ENCODE data around the gene FTCD. TPM values are rescaled to one million over a fixed set of nuclear protein-coding genes. Genes with fewer than 3 reads are reported as not detected.
A peak's percentile ranks its signal among the peaks of the same experiment; 100 is the strongest.
"Not testable (repeated sequence)": the region's sequence is repeated elsewhere in the genome, so short reads cannot be mapped to it uniquely, and the experiment has no call there.

Gene FTCD
- total RNA-seq, 8 experiments from 2014 or later = 0.29 to 4.0 (median 1.1) TPM; not detected in 3

GRCh38 chr21:46115441-46116188 is 39.8 kb downstream of the FTCD start:
- 60 to 100% (median 98%) methylated on average over 1 to 9 of the region's 17 CpGs; no CpG with 5 or more reads in 3 of the 10 experiments for WGBS, 10 experiments
- in situ Hi-C loops (cut with MboI; ENCODE audit: low pct_unique_long_range_greater_than_20kb in 2 of 9, low sequenced_read_pairs in 9 of 9, unreplicated experiment in 9 of 9) = loop anchor here in 1 of 9 experiments (10.0 kb wide), 1 partner anchor 141 kb away; no protein-coding TSS in a partner anchor
- no peak for ATAC-seq (replicated peaks in 6 of 8)
- no peak overlapping the region for H3K4me3 ChIP-seq
- no peak overlapping the region for H3K27ac ChIP-seq
- no peaks in the 10 kb centered on the region for H3K4me1 ChIP-seq (replicated peaks in 1 of 2)

GRCh38 chr21:46114963-46115362 is 40.4 kb downstream of the FTCD start:
- no peak for ATAC-seq (replicated peaks in 6 of 8)
- 80 to 100% (median 90%) methylated on average over 1 to 3 of the region's 4 CpGs; no CpG with 5 or more reads in 4 of the 10 experiments for WGBS, 10 experiments
- Histone ChIP-seq H3K4me1 (replicated peaks in 1 of 2) (no peaks in the 10 kb centered on the region), H3K27ac (no peak overlapping the region), H3K4me3 (no peak overlapping the region)
- in situ Hi-C loops (cut with MboI; ENCODE audit: low pct_unique_long_range_greater_than_20kb in 2 of 9, low sequenced_read_pairs in 9 of 9, unreplicated experiment in 9 of 9) = loop anchor here in 1 of 9 experiments (10.0 kb wide), 1 partner anchor 140 kb away; no protein-coding TSS in a partner anchor

- 20 to 100% (median 93%) methylated on average over 1 to 6 of the region's 16 CpGs; no CpG with 5 or more reads in 2 of the 10 experiments for WGBS, 10 experiments
- no peak overlapping the region for H3K27ac ChIP-seq
- no peak overlapping the region for H3K4me3 ChIP-seq
- no peak for ATAC-seq (replicated peaks in 6 of 8)
- no peaks in the 10 kb centered on the region for H3K4me1 ChIP-seq (replicated peaks in 1 of 2)
- in situ Hi-C loops (cut with MboI; ENCODE audit: low pct_unique_long_range_greater_than_20kb in 2 of 9, low sequenced_read_pairs in 9 of 9, unreplicated experiment in 9 of 9) = loop anchor here in 1 of 9 experiments (10.0 kb wide), 1 partner anchor 139 kb away; no protein-coding TSS in a partner anchor
These were observed 41.7 kb downstream of the FTCD start for GRCh38 chr21:46113497-46114176.

GRCh38 chr21:46112725-46113215 is 42.6 kb downstream of the FTCD start:
- no peak for ATAC-seq (replicated peaks in 6 of 8)
- WGBS, 10 experiments = 87 to 100% (median 95%) methylated on average over 1 to 8 of the region's 20 CpGs; no CpG with 5 or more reads in 6 of the 10 experiments
- no peak overlapping the region for H3K4me3 ChIP-seq
- no peak overlapping the region for H3K27ac ChIP-seq
- H3K4me1 ChIP-seq (replicated peaks in 1 of 2) = no peaks in the 10 kb centered on the region
- in situ Hi-C loops (cut with MboI; ENCODE audit: low pct_unique_long_range_greater_than_20kb in 2 of 9, low sequenced_read_pairs in 9 of 9, unreplicated experiment in 9 of 9) = loop anchor here in 1 of 9 experiments (10.0 kb wide), 1 partner anchor 138 kb away; no protein-coding TSS in a partner anchor

GRCh38 chr21:46111857-46112724 is 43.3 kb downstream of the FTCD start:
- WGBS, 10 experiments = 94 to 100% (median 97%) methylated on average over 1 to 9 of the region's 69 CpGs; no CpG with 5 or more reads in 6 of the 10 experiments
- H3K4me3 ChIP-seq = no peak overlapping the region
- in situ Hi-C loops (cut with MboI; ENCODE audit: low pct_unique_long_range_greater_than_20kb in 2 of 9, low sequenced_read_pairs in 9 of 9, unreplicated experiment in 9 of 9) = loop anchor here in 1 of 9 experiments (10.0 kb wide), 1 partner anchor 137 kb away; no protein-coding TSS in a partner anchor
- no peak overlapping the region for H3K27ac ChIP-seq
- H3K4me1 ChIP-seq (replicated peaks in 1 of 2) = no peaks in the 10 kb centered on the region
- ATAC-seq (replicated peaks in 6 of 8) = no peak

- no peak overlapping the region for H3K4me3 ChIP-seq
- 65 to 100% methylated on average over 1 to 4 of the region's 12 CpGs; no CpG with 5 or more reads in 8 of the 10 experiments for WGBS, 10 experiments
- H3K27ac ChIP-seq = no peak overlapping the region
- H3K4me1 ChIP-seq (replicated peaks in 1 of 2) = no peaks in the 10 kb centered on the region
- ATAC-seq (replicated peaks in 6 of 8) = no peak
- in situ Hi-C loops (cut with MboI; ENCODE audit: low pct_unique_long_range_greater_than_20kb in 2 of 9, low sequenced_read_pairs in 9 of 9, unreplicated experiment in 9 of 9) = loop anchor here in 1 of 9 experiments (10.0 kb wide), 1 partner anchor 136 kb away; no protein-coding TSS in a partner anchor
These were observed 44.2 kb downstream of the FTCD start for GRCh38 chr21:46111193-46111571.

- ATAC-seq (replicated peaks in 6 of 8) = peak in 5 of 8 experiments; percentile 37 to 78 (median 55)
- 10 to 100% (median 73%) methylated on average over 1 to 6 of the region's 20 CpGs; no CpG with 5 or more reads in 1 of the 10 experiments for WGBS, 10 experiments
- in situ Hi-C loops (cut with MboI; ENCODE audit: low pct_unique_long_range_greater_than_20kb in 2 of 9, low sequenced_read_pairs in 9 of 9, unreplicated experiment in 9 of 9) = loop anchor here in 1 of 9 experiments (10.0 kb wide), 1 partner anchor 136 kb away; no protein-coding TSS in a partner anchor
These were observed 44.7 kb downstream of the FTCD start for GRCh38 chr21:46110499-46111192.

GRCh38 chr21:46109313-46110221 is 45.8 kb downstream of the FTCD start:
- in situ Hi-C loops (cut with MboI; ENCODE audit: low pct_unique_long_range_greater_than_20kb in 2 of 9, low sequenced_read_pairs in 9 of 9, unreplicated experiment in 9 of 9) = loop anchor here in 1 of 9 experiments (10.0 kb wide), 1 partner anchor 135 kb away; no protein-coding TSS in a partner anchor
- 40 to 100% (median 90%) methylated on average over 1 of the region's 19 CpGs; no CpG with 5 or more reads in 6 of the 10 experiments for WGBS, 10 experiments
- H3K4me3 ChIP-seq = no peak overlapping the region
- ATAC-seq (replicated peaks in 6 of 8) = peak in 1 of 8 experiments; percentile 21
- H3K4me1 ChIP-seq (replicated peaks in 1 of 2) = no peaks in the 10 kb centered on the region
- H3K27ac ChIP-seq = no peak overlapping the region

More at GRCh38 chr21:46110499-46111192, 44.7 kb downstream of the FTCD start:
- no peak overlapping the region for H3K4me3 ChIP-seq
- H3K4me1 ChIP-seq (replicated peaks in 1 of 2) = no peaks in the 10 kb centered on the region
- H3K27ac ChIP-seq = no peak overlapping the region

GRCh38 chr21:46108827-46109312 is 46.5 kb downstream of the FTCD start:
- no peak overlapping the region for H3K27ac ChIP-seq
- ATAC-seq (replicated peaks in 6 of 8) = no peak
- 33 to 92% (median 83%) methylated on average over 1 to 8 of the region's 9 CpGs; no CpG with 5 or more reads in 6 of the 10 experiments for WGBS, 10 experiments
- no peak overlapping the region for H3K4me3 ChIP-seq
- in situ Hi-C loops (cut with MboI; ENCODE audit: low pct_unique_long_range_greater_than_20kb in 2 of 9, low sequenced_read_pairs in 9 of 9, unreplicated experiment in 9 of 9) = no loop called here
- no peaks in the 10 kb centered on the region for H3K4me1 ChIP-seq (replicated peaks in 1 of 2)

- ATAC-seq (replicated peaks in 6 of 8); H3K4me3 ChIP-seq; H3K27ac ChIP-seq; in situ Hi-C loops (cut with MboI; ENCODE audit: low pct_unique_long_range_greater_than_20kb in 2 of 9, low sequenced_read_pairs in 9 of 9, unreplicated experiment in 9 of 9); H3K4me1 ChIP-seq (replicated peaks in 1 of 2): not testable (repeated sequence)
- 17 to 50% (median 33%) methylated on average over 1 to 2 of the region's 2 CpGs; no CpG with 5 or more reads in 2 of the 10 experiments for WGBS, 10 experiments
These were observed 48.0 kb downstream of the FTCD start for GRCh38 chr21:46107376-46107775.

- in situ Hi-C loops (cut with MboI; ENCODE audit: low pct_unique_long_range_greater_than_20kb in 2 of 9, low sequenced_read_pairs in 9 of 9, unreplicated experiment in 9 of 9) = no loop called here
- no peak for ATAC-seq (replicated peaks in 6 of 8)
- no peaks in the 10 kb centered on the region for H3K4me1 ChIP-seq (replicated peaks in 1 of 2)
- no peak overlapping the region for H3K27ac ChIP-seq
- H3K4me3 ChIP-seq = no peak overlapping the region
These were observed 51.3 kb downstream of the FTCD start for GRCh38 chr21:46104104-46104503.

All from motor neuron (in vitro differentiated cells).